Right kidney (tissue), 1 donor: ENCODE results near the gene F2R.
A peak's percentile ranks its signal among the peaks of the same experiment; 100 is the strongest.

Source experiments
- DNase-seq: peaks from one replicate; pipeline ENCODE4 v3.0.0-alpha.2; 2016

The F2R gene

DNA sequence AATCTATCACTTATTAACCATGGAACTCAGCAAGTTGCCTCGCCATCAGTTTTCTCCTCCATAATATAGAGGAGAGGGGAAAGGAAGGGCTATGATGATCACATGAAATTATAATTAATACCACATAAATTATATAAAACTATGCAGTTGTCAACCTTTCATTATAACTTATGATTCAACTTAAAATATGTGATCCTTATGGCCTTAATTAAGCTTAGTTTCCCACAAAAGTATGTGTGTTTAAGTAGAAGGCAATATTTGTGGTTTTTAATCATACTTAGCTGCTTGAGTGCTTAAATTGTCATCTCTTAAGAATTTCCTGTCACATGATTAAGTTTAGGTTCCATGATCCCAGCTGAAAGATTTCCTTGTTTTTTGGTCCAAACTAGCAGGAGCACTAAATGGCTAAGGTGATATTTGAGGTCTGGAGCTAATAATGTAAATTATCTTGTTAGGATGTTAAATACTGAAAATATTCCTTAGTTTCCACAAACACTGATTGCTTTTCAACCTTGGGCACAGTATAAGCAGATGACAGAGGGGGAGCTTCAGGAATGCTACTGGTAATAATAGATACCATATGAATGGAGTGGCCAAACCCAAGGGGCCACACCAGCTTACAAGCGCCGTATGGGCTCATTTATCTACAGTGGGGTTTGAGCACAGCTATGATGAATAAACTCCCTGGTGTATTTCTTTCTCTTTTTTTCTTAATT lies 26.4 kb upstream of the F2R start:
- no peak for DNase-seq

DNA sequence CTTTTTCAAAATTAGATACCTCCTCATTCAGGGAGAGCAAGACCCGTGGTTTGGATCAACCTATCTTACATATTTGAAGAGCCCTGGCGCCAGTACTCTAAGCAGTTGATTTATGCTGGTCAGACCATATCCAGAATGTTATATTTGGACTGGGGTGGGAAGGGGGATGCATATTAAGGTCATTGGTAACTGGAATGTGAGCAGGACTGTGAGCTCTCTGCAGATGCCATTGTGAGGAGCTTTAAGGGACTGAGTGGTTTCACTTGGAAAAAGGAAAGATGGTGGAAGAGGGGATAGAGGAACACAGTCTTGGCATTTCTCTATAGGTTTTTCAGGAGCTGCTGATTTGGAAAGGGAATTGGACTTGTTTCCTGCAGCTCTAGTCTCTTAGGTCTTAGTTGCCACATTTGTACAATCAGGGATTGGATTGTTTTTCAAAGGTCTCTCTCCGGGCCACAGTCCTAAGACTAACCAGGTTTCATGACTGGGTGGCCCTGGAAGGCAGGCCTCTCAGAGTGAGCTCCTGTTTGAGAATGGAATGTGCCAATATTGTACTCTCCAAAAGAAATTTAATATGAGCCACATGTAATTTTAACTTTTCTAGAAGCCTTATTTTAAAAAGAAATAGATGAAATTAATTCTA lies 25.8 kb upstream of the F2R start:
- DNase-seq = no peak

DNA sequence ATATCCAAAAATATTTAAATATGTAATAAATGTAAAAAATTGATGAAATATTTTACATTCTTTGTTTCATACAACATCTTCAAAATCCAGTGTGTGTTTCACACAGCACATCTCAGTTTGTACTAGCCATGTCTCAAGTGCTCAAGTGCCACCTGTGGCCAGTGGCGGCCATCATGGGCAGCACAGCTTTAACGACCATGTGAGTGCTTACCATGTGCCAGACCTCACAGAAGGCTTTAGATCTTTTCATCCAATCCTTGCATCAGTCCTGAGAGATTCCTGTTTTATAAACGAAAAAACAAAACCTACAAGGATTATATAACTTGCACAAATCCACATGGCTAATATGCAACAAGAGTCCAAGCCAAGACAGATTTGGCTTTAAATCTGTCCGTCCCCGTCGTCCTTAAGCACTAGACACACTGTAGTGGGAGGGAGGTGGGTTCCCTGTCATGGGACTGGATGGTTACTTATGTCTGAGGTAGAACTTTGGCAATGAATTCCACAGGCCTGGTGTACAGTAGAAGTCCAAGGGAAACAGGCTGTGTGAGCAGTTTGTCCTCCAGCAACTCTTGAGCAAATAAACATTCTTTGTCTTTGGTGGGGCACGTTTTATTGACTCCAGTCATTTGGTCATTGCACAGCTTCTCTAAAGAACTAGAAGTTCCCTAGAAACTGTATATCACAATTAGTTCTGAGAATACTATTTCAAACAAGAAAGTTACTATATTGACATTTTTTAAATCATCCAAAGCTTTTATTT lies 25.0 kb upstream of the F2R start:
- no peak for DNase-seq

DNA sequence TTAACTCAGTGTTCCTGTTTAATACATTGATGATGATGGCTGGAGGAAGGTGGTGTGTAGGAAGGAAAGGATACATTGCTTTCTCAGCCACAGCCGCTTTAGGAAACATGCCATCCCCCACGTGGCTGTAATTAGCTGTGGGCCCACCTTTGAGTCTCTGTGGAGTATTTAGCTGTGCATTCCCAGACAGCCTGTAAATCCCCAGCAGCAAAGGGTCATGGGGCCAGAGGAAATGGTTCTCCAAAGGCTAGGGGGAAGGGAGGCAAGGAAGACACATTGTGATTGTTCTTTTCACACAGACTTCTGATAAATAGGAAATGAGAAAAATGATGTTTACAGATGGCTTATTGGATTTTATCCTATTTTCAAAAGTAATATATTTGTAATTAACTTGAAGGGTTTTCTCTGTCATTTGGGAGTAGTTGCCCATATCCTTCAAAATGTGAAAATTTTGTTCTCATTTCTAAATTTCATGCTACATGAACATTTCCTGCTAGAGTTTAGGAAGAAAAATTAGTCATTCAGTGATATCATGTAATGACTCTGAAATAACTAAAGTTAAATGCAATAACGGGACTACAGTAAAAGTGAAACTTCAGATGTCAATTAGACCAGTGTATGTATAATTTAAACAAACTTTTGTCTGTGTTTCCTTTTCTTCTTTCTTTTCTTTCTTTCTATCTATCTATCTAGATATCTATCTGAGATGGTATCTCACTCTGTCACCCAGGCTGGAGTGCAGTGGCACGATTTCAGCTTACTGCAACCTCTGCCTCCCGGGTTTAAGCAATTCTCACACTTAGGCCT lies 24.3 kb upstream of the F2R start:
- DNase-seq = no peak

DNA sequence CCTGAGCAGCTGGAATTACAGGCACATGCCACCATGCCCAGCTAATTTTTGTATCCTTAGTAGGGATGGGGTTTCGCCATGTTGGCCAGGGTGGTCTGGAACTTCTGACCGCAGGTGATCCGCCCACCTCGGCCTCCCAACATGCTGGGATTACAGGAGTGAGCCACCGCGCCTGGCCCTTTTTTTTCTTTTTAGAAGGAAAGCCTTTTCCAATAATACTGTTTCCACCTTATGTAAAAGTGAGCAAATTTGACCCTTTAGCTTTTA lies 23.7 kb upstream of the F2R start:
- DNase-seq = no peak

DNA sequence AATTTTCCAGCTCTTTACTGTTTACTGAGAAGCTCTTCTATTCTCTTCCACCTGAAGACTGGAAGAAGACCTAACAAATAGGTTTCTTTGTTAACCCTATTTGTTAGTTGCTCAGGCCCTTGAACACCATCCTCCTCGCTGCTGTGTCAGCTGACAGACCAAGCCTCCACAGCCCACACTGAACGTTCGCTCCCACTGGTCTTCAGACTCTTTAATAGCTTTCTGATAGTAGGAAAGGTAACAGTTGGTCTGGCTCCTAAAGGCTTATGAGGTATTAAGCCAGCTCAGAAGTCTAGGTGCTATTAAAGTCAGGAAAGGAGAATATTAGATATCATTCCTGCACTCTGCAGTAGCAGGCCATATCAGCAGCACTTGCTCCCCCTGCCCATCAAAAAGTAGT lies 23.3 kb upstream of the F2R start:
- DNase-seq = no peak

DNA sequence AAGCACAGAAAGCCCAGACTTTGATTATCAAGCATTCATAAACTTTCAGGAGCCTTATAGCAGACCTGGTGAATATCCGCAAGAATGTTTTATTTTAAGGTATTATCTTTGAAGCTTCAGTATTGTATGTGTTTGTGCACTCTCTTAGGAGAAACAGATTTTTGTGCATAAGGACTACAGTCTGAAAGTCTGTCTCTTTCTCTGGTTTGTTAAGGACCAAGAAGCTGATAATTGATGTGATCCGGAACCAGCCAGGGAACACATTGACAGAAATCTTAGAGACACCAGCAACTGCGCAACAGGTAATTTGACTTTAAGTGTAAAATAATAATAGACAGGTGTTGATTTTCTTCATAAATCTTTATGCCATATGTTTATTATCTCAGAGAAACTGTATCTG lies 22.8 kb upstream of the F2R start:
- DNase-seq = no peak

DNA sequence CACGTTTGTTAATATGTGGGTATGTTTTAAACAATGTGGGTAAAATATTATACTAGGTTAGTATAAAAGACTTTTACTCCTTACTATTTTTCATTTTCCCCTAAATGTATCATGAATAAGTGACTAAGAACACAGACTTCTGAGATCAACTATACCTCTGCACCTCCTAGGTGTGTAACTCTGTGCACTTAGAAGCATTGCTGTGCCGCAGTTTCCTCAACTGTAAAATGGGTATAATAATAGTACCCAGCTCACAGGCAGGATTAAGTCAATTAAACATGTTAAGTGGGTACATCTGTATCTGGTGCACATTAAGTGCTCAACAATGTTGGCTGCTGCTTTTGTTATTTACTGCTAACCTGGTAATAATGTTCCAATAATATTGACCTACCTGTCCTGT lies 21.6 kb upstream of the F2R start:
- DNase-seq = no peak

DNA sequence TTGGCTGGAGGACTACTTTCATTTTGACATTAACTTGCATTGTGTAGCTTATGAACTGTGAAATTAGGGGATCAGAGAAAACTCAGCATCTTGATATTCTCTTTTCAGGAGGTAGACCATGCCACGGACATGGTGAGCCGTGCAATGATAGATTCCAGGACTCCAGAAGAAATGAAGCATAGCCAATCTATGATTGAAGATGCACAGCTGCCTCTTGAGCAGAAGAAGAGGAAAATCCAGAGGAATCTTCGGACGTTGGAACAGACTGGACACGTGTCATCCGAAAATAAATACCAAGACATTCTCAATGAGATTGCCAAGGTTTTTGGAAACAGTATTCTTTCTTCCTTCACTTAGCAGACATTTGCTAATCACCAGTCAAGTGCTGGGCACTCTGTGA lies 20.6 kb upstream of the F2R start:
- DNase-seq = no peak

DNA sequence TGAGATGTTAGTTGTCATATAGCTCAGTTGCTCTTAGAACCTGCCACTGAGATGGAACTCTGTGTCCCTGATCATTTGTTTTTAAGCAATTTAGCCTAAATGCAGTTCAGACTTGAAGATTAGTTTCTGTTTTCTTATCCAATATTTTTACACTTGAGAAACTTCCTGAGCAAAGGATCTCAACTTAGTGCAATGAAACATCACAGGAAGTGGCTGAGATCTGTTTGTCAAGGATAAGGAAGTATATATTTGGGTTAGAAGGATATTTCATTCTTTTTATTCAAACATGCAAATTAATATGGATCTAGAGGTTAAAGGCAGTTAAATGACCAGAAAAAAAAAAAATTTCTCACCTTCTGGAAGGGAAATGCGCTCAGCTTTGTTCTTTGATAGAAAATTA lies 19.7 kb upstream of the F2R start:
- DNase-seq = no peak

DNA sequence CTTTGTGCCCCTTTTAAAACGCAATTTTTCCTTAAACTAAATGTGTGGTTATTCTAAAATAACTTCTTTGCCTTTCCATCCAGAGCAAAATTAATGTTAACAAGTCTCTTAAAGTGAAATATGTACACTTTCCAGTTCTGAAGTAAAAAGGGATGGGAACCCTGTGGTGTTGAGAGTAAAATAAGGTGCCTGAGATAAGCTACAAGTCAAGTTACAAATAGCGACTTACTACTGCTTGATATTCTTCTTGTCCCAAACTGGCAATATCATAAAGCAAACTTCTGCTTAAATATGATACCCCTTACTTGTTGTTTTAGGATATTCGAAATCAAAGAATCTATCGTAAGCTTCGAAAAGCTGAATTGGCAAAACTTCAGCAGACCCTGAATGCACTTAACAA lies 18.3 kb upstream of the F2R start:
- DNase-seq = no peak

DNA sequence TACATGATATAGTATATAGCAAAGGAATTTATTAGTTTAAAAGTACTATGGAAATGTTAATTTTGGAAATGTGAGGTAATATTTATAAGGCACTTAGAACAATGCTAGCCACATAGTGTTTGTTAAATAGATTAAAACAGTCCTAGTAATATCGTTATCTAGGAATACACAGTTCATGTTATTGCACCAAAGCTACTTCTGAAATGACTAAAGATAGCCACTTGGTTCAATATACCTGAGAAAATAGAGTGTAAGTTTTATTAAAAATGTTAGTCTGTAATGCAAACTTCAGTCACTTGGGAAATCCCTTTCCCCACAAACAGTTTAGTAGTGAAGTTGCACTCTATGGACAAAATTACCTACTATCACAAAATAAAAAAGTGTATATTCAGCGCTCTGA lies 15.4 kb upstream of the F2R start:
- no peak for DNase-seq

DNA sequence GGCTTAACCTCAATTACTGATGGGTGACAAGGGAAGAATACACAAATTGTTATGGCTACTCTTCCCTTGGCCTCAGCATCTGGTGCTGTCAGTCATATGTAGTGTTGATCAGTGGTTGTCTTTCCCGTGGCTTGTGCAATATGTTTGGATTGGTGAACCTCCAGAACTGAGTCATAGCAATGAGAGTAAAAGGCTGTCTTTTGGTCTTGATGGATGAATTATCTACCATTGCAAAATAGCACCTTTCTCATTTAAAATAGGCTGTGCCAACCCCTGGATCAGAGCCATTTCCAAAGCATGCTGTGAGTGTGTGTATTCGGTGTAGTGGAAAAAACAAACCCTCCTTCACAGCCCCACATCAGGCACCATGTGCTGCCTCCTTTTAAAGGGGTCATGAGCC lies 14.6 kb upstream of the F2R start:
- no peak for DNase-seq

DNA sequence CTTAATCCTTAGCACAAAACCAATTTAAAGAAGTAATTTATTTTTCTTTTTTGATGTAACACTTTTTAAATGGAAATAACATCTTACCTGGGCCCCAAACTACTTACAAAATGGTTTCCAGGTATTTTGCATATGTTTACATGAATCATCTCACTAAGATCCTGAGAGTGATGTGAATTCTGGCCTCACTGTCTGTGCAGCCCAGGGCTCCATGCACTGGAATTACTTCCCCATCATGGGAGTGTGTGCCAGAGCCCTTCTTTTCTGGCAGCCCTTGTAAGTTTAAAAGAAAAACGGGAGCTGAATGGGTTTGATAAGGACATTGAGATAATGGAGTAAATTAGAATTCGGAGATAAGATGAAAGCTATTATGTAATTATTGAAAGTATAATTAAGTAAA lies 12.2 kb upstream of the F2R start:
- DNase-seq = no peak

DNA sequence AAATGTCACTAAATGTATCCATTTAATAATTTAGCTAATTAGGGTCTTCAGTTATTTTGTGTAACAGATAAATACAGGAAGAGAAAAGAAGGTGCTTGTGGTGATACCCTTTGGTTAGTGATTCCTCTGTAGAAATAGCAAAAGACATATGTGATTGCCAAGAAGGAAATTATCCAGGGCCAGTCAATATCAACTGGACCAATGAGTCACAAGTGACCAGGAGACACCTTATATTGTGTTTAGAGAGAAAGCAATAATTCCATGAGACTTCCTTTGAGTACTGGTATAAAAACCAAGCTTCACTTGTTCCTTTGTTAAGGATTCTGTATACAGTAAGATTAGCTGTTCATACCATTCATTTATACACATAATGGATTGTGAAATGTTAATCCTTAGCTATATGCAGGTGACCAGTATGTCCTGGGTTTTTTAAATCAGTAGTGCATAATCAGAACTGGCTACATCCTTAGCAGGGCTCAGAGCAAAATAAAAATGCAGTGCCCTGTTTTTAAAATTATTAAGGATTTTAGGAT lies 11.7 kb upstream of the F2R start:
- DNase-seq = no peak

DNA sequence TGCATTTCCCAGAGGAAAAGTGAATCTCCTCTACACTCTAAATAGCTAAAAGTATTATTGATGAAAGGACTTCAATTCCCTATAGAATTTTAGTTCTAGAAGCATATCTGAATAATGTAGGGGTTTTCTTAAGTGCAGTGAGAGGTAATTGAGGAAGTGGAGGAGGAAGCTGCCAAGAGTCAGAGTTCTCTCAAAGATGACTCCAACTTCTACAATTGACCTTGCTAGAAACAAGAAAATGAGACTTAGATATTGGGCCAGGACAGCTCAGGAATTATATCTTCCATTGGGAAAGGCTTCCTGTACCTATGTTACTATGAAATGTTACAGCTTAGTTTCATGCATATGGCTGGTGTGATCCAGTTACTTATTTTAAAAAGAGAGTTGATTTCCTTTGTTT lies 10.4 kb upstream of the F2R start:
- DNase-seq = no peak

DNA sequence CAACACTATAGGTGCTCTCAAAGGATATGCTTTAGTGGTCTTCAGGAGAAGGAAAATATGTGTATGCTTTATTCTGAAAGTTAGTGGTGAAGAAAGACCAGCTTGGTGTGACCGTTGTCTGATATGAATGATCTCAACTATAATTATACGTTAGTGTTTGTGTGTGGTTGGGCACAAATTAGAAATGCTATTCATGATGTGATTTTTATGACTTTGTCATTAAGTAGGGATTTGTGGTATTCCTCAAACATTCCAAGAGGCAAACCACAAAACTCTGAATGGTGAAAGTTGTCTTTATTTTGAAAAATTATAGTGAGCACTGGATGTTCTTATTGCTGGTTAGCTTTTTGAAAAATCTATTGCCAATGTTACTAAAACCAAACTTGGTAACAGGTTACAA lies 6.2 kb upstream of the F2R start:
- no peak for DNase-seq

DNA sequence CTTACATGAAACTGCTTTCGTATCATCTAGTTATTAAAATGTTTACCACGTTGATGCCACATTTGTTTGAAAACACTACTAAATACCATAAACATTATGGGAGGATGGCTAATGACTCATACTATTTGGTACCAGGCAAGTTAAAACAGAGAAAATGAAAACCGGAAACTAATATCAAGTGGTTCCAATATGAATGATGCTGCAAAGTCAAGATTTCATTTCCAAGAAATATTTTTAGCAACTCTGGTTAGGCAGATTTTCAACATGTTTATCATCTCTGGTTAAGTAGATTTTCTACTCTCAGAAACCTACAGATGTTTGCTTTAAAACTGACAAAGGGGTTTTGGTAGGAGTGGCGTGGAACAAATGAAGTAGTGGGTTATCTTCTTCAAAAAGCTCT lies 4.9 kb upstream of the F2R start:
- no peak for DNase-seq

DNA sequence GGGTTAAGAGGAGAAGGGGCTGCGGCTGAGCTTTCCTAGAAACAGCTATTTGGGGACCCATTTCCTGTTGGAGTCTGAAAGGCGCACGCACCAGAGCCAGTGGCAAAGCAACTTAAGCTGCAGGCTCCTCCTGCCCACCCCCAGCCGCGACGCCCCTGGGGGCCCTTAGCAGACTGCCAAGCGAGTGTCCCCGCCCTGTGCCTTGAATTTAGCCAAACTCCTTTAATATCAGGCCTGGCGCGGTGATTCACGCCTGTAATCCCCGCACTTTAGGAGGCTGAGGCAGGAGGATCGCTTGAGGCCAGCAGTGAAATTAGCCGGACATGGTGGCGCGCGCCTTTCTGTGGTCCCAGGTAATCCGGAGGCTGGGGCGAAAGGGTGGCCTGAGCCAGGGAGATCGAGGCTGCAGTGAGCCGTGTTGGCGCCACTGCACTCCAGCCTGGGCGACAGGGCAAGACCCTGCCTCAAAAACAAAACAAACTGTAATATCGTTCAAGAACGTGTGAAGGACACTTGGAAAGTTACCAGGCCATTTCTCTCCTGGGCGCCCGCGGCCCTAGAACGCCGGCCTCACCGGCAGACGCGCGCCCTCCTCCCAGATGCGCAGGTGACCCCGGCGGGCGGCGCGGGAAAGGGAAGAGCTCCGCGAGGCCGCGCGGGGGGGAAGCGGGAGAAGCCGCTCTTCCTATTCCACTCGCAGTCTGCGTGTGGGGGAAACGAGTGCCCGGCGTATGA lies 1.0 kb upstream of the F2R start:
- no peak for DNase-seq

DNA sequence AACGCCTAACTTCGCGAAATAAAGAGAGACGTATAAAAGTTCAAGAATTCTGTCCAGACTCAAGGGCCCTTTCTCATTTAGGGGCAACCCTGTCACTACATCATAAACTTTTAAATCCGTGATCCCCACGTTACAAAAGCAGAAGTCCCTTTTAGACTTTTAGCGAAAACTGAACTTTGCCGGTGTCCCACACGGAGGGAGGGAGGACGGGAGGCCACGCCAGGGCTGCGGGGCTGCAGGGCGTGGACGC lies 515 bp upstream of the F2R start:
- DNase-seq = peak; percentile 87

DNA sequence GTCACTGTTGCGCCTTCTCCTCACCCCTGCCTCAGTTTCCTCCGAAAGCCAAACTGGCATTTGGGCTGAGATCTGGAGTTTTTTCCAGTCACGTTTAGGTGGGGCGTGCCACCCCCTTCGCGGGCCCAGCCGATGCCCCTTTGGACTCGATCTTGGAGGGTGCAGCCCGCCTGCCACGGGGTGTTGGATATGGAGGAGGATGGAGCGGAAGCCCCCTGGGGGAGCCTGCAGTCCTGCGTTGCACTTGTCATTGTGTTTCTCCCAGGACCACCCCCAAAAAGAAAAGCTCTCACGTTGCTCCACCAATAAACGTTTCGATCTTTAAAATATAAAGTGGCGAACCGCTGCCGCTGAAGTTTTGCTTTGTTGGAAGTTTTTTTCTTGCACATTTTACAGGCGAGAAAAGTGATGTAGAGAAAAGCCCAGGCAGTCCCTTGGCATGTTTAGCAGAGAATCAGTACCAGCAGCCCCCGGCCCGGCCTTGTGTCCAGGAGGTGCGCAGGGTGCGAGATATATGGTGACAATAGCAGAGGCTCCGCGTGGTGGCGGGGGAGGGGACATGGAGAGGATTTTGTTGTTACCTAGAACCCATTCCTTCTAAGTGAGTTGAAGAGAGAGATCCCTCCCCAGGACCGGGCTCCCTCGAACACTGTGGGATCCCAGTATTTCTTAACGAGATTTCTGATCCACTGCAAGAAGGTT lies 681 bp downstream of the F2R start:
- DNase-seq = peak; percentile 65
